ENCODE results near the gene CCDC57. TPM values are rescaled to one million over a fixed set of nuclear protein-coding genes. Genes with fewer than 3 reads are reported as not detected.
A peak's percentile ranks its signal among the peaks of the same experiment; 100 is the strongest.

CCDC57 gene
- total and polyA plus RNA-seq, 9 of the 15 experiments (the other 6 are each of a cell fraction or from before 2014, with no cell fraction given), result 0.83 to 36.2 (median 13.6) TPM

DNA sequence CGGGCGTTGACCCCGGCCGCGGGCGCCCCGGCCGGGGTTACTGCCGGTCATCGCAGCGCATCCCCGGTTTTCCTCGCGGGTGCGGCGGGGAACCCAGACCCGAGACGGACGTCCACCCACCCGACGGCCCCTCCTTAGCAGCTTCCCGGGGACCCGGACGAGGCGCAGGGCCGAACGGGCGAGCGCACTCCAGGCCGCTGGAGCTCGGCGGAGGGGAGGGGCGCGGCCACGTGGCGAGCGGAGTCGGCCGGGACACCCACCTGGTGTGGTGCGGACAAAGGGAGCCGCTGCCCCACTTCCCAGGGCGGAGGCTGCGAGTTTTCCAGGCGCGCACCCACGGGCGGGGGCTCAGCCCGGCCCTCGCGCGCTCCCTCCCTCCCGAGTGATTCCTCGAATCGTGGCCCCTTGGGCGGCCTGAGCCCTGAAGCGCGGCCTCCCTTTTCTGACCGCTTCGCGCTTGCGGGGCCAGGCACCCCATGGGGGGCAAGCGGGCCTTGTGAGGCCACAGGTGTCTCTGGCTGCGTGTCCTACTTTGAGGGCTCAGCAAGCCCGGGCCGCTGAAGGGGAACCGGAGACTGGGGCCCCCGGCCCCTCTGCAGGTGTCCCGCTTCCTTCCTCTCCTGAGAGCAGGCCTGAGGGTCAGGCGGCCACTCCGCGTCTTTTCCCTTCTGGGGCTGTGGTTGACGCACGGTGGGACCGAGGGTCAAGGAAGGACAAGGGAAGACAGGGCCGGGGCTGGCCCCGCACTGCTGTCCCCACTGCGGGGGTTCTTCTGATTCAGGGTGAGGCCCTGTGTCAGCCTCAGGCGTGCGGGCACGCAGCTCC is 113.5 kb downstream of the CCDC57 start (continued):
- no peak for TF ChIP-seq MYNN (IDR thresholded peaks at IDR 0.05)
- no peak for TF ChIP-seq MYNN (CRISPR knock-in tag; IDR thresholded peaks at IDR 0.05)
- TF ChIP-seq, protein P1, sequence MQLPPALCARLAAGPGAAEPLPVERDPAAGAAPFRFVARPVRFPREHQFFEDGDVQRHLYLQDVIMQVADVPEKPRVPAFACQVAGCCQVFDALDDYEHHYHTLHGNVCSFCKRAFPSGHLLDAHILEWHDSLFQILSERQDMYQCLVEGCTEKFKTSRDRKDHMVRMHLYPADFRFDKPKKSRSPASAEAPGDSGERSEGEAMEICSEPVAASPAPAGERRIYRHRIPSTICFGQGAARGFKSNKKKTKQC (CRISPR knock-in tag; IDR thresholded peaks at IDR 0.05), result no peak; the same call in none of the 2 replicates
- TF ChIP-seq TAF1 (IDR thresholded peaks at IDR 0.05; ENCODE audit: control insufficient read depth, extremely low read depth, insufficient read depth, low read length, severe bottlenecking), result no peak
- no peak for TF ChIP-seq PHF21A (IDR thresholded peaks at IDR 0.05; ENCODE audit: borderline replicate concordance, low read depth)
- TF ChIP-seq ZNF766 (CRISPR knock-in tag; conservative IDR thresholded peaks at IDR 0.05), result peak; percentile 56; the same call in 1 of the 2 replicates
- no peak for TF ChIP-seq TAF9B (IDR thresholded peaks at IDR 0.05; ENCODE audit: partially characterized antibody)
- TF ChIP-seq ZNF778 (CRISPR knock-in tag; IDR thresholded peaks at IDR 0.05), result no peak
- TF ChIP-seq, protein P2, sequence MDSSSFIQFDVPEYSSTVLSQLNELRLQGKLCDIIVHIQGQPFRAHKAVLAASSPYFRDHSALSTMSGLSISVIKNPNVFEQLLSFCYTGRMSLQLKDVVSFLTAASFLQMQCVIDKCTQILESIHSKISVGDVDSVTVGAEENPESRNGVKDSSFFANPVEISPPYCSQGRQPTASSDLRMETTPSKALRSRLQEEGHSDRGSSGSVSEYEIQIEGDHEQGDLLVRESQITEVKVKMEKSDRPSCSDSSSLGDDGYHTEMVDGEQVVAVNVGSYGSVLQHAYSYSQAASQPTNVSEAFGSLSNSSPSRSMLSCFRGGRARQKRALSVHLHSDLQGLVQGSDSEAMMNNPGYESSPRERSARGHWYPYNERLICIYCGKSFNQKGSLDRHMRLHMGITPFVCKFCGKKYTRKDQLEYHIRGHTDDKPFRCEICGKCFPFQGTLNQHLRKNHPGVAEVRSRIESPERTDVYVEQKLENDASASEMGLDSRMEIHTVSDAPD (CRISPR knock-in tag; IDR thresholded peaks at IDR 0.05), result peak; percentile 36; the same call in 1 of the 2 replicates
- no peak for TF ChIP-seq FOXA1 (IDR thresholded peaks at IDR 0.05; ENCODE audit: borderline replicate concordance)
- peak; percentile 19; the same call in 1 of the 2 replicates for TF ChIP-seq DPF2 (IDR thresholded peaks at IDR 0.05)
- TF ChIP-seq BCL6 (CRISPR knock-in tag; IDR thresholded peaks at IDR 0.05), result no peak
- no peak for TF ChIP-seq HDGF (IDR thresholded peaks at IDR 0.05)
- no peak for TF ChIP-seq PHB (CRISPR knock-in tag; IDR thresholded peaks at IDR 0.05)
- TF ChIP-seq, protein P3, sequence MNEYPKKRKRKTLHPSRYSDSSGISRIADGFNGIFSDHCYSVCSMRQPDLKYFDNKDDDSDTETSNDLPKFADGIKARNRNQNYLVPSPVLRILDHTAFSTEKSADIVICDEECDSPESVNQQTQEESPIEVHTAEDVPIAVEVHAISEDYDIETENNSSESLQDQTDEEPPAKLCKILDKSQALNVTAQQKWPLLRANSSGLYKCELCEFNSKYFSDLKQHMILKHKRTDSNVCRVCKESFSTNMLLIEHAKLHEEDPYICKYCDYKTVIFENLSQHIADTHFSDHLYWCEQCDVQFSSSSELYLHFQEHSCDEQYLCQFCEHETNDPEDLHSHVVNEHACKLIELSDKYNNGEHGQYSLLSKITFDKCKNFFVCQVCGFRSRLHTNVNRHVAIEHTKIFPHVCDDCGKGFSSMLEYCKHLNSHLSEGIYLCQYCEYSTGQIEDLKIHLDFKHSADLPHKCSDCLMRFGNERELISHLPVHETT (CRISPR knock-in tag; conservative IDR thresholded peaks at IDR 0.05 in 1 of 2, IDR thresholded peaks at IDR 0.05 in 1 of 2), result 0 out of 4 replicates have a peak, but pooled peaks of 1 of the 2 experiments have one; percentile 10
- TF ChIP-seq ERF (CRISPR knock-in tag; IDR thresholded peaks at IDR 0.05), result peak; percentile 63; the same call in 1 of the 2 replicates
- no peak for TF ChIP-seq JUND (IDR thresholded peaks at IDR 0.05; ENCODE audit: borderline replicate concordance, low read depth, low read length)
- TF ChIP-seq JUND (tag; IDR thresholded peaks at IDR 0.05; ENCODE audit: borderline replicate concordance, low read depth, low read length), result no peak
- TF ChIP-seq FOXP4 (CRISPR knock-in tag; IDR thresholded peaks at IDR 0.05; ENCODE audit: borderline replicate concordance), result 0 out of 2 replicates have a peak, but pooled peaks have one; percentile 32
- no peak for TF ChIP-seq RBM25 (IDR thresholded peaks at IDR 0.05; ENCODE audit: low read depth, low read length, severe bottlenecking)
- peak; percentile 88 for TF ChIP-seq SAFB (IDR thresholded peaks at IDR 0.05; ENCODE audit: borderline replicate concordance, low read depth, low read length)
- peak in 1 of 2 experiments; percentile 82; a peak in 3 of 4 replicates for TF ChIP-seq NRF1 (conservative IDR thresholded peaks at IDR 0.05 in 1 of 2, IDR thresholded peaks at IDR 0.05 in 1 of 2)
